OCI-LY3 (cell line): Measurements from ENCODE around the gene C18orf63.

Experiments
- H2AFZ ChIP-seq: fragments of 200-600, 300-600 bp; shearing (Covaris generic); 2 replicates; pipeline ENCODE4 v1.6.0; 2014; ENCODE audit warnings: antibody characterized with exemption, low read depth, low read length
- H3K27ac ChIP-seq: fragments of 200-600, 300-600 bp; sonication (generic); 2 replicates; pipeline ENCODE4 v1.5.1; 2014; ENCODE audit warnings: mild to moderate bottlenecking, low read length, moderate library complexity, mixed read lengths
- H3K27me3 ChIP-seq: fragments of 200-600, 300-600 bp; sonication (generic); 2 replicates; pipeline ENCODE4 v1.6.1; 2014; ENCODE audit warnings: low read depth, low read length, mixed read lengths
- H3K36me3 ChIP-seq: fragments of 200-600, 300-600 bp; sonication (generic); replicated peaks from 2 replicates; pipeline ENCODE3; 2014; ENCODE audit warnings: low read depth, low read length, mixed read lengths
- H3K4me1 ChIP-seq: fragments of 300-600, 200-600 bp; sonication (generic); 2 replicates; pipeline ENCODE4 v1.6.1; 2014; ENCODE audit warnings: low read length, mixed read lengths
- H3K4me2 ChIP-seq: fragments of 200-600, 300-600 bp; sonication (generic); 2 replicates; pipeline ENCODE4 v1.6.1; 2014; ENCODE audit warnings: low read length, mixed read lengths
- H3K4me3 ChIP-seq: fragments of 300-600, 200-600 bp; sonication (generic); 2 replicates; pipeline ENCODE4 v1.5.1; 2014; ENCODE audit warnings: antibody characterized with exemption, mild to moderate bottlenecking, low read length, moderate library complexity
- H3K79me2 ChIP-seq: fragments of 300-600, 200-600 bp; shearing (Covaris generic); 2 replicates; pipeline ENCODE4 v1.6.1; 2014; ENCODE audit warnings: mild to moderate bottlenecking, low read length, mixed read lengths
- H3K9ac ChIP-seq: fragments of 300-600, 200-600 bp; shearing (Covaris generic); 2 replicates; pipeline ENCODE4 v1.6.0; 2014; ENCODE audit warnings: mild to moderate bottlenecking, low read length, moderate library complexity
- H3K9me3 ChIP-seq: fragments of 200-600, 300-600 bp; shearing (Covaris generic); 2 replicates; pipeline ENCODE4 v1.6.1; 2014; ENCODE audit warnings: low read length, mixed read lengths; ENCODE audit not compliant: insufficient read depth
- H4K20me1 ChIP-seq: fragments of 200-600, 300-600 bp; sonication (generic); 2 replicates; pipeline ENCODE4 v1.6.1; 2016; ENCODE audit warnings: low read length, mixed read lengths; ENCODE audit not compliant: insufficient read depth
- EZH2phosphoT487 ChIP-seq: fragments of 200-600 bp; shearing (Covaris generic); IDR thresholded peaks from 2 replicates; pipeline ENCODE4 v1.6.1; 2018; ENCODE audit warnings: antibody characterized with exemption, mixed run types, low read depth
- TF ChIP-seq, protein P1 (sequence below): fragments of 200-600, 300-600 bp; sonication (generic); IDR thresholded peaks from 2 replicates; pipeline ENCODE4 v1.5.1; 2014; ENCODE audit warnings: antibody characterized with exemption, low read length, low read depth

The C18orf63 gene

DNA sequence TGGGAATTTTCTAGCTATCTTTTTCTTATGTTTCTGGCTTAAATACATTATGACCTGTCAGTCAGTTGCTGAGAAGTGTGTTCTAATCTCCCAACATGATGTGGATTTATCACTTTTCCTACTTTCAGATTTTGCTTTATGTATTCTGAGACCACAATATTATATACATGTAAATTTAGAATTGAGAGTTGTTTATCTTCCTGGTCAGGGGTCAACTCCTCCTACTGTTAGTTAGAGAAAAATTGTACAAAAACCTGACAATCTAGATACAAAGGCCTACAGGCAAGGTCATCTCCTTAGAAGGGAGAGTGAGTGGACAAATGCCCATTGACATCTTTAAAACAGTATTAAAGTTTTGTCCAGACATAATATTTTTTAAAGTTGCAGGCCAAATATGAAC, 30.6 kb downstream of the C18orf63 start:
- H3K4me2 ChIP-seq, result no peak overlapping the region
- peaks cover 2% of the 10 kb centered on the region for H3K4me1 ChIP-seq
- no peak overlapping the region for H2AFZ ChIP-seq
- H3K36me3 ChIP-seq, result no peaks in the 10 kb centered on the region
- H3K9me3 ChIP-seq, result no peaks in the 10 kb centered on the region
- no peak overlapping the region for H3K4me3 ChIP-seq
- no peak overlapping the region for H3K27ac ChIP-seq
- H3K27me3 ChIP-seq, result peaks cover 15% of the 10 kb centered on the region
- TF ChIP-seq, protein P1, sequence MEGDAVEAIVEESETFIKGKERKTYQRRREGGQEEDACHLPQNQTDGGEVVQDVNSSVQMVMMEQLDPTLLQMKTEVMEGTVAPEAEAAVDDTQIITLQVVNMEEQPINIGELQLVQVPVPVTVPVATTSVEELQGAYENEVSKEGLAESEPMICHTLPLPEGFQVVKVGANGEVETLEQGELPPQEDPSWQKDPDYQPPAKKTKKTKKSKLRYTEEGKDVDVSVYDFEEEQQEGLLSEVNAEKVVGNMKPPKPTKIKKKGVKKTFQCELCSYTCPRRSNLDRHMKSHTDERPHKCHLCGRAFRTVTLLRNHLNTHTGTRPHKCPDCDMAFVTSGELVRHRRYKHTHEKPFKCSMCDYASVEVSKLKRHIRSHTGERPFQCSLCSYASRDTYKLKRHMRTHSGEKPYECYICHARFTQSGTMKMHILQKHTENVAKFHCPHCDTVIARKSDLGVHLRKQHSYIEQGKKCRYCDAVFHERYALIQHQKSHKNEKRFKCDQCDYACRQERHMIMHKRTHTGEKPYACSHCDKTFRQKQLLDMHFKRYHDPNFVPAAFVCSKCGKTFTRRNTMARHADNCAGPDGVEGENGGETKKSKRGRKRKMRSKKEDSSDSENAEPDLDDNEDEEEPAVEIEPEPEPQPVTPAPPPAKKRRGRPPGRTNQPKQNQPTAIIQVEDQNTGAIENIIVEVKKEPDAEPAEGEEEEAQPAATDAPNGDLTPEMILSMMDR, result no peak
- no peak for TF ChIP-seq EZH2phosphoT487
- no peak overlapping the region for H3K9ac ChIP-seq
- no peaks in the 10 kb centered on the region for H4K20me1 ChIP-seq
- no peaks in the 10 kb centered on the region for H3K79me2 ChIP-seq

DNA sequence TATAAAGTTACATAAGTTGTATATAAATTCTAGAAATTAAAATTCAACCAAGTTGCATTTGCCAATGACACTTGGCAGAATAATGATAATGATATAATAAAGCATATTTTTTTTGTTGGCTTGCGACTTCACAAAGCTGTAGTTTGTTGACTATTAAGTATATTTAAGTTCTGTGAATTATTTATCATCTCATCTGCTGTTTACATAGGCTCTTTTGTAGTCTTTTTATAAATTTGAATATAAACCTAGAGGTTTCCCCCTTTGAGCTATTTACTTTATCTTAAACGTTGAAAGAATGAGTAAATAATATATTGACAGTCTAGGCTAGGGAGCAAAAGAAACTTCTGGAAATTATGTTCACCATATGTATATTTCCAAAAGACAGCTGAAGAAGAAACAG, 32.9 kb downstream of the C18orf63 start:
- Histone ChIP-seq H3K36me3 (no peaks in the 10 kb centered on the region), H3K79me2 (no peaks in the 10 kb centered on the region), H3K27ac (no peak overlapping the region), H3K27me3 (peaks cover 14% of the 10 kb centered on the region), H3K4me1 (peaks cover 7% of the 10 kb centered on the region), H2AFZ (no peak overlapping the region), H4K20me1 (no peaks in the 10 kb centered on the region), H3K9ac (no peak overlapping the region), H3K9me3 (no peaks in the 10 kb centered on the region), H3K4me3 (no peak overlapping the region), H3K4me2 (no peak overlapping the region)
- TF ChIP-seq EZH2phosphoT487, result no peak
- TF ChIP-seq, protein P1, result no peak

GRCh38 chr18:74351354-74351753, 35.7 kb downstream of the C18orf63 start:
- Histone ChIP-seq H3K4me3 (no peak overlapping the region), H3K36me3 (no peaks in the 10 kb centered on the region), H3K4me1 (peaks cover 7% of the 10 kb centered on the region), H3K27ac (no peak overlapping the region), H4K20me1 (no peaks in the 10 kb centered on the region), H3K27me3 (peaks cover 22% of the 10 kb centered on the region), H3K9ac (no peak overlapping the region), H3K9me3 (no peaks in the 10 kb centered on the region), H2AFZ (no peak overlapping the region), H3K4me2 (peak overlapping the region; percentile 16), H3K79me2 (no peaks in the 10 kb centered on the region)
- TF ChIP-seq, protein P1, result no peak
- no peak for TF ChIP-seq EZH2phosphoT487

DNA sequence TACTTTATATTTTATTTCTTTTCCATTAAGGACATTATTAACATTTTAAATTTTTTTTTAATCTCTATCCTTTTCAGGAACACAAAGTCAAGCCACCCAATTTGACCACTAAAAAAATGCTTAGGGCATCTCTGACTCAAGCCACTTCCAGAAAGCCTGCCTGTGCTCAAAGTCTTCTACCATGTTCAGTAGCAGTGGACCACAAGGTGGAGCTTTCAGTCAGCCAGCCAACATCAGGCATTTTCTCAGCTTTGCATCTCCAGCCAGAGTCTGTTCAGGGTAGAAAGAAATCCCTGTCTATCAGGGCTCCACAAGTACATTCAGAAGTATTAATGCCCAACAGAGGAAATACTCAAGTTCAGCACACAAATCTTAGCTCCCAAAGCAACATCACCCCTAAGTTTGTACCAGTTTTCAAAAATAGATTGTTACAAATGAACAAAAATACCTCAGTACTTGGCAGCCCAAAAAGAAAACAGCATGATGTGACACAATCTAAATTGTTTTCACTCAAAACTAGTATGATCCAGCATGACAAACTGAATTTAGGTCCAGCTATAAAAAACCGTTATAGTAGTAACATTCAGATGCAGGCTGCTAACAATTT, 37.6 kb downstream of the C18orf63 start:
- no peak overlapping the region for H3K27ac ChIP-seq
- peaks cover 25% of the 10 kb centered on the region for H3K27me3 ChIP-seq
- no peaks in the 10 kb centered on the region for H4K20me1 ChIP-seq
- H3K36me3 ChIP-seq, result no peaks in the 10 kb centered on the region
- TF ChIP-seq, protein P1, result peak; percentile 93
- no peak for TF ChIP-seq EZH2phosphoT487
- no peaks in the 10 kb centered on the region for H3K79me2 ChIP-seq
- no peaks in the 10 kb centered on the region for H3K9me3 ChIP-seq
- H3K4me3 ChIP-seq, result no peak overlapping the region
- no peak overlapping the region for H2AFZ ChIP-seq
- H3K4me2 ChIP-seq, result no peak overlapping the region
- H3K4me1 ChIP-seq, result peaks cover 7% of the 10 kb centered on the region
- no peak overlapping the region for H3K9ac ChIP-seq
